NCI-H2029 (cell line): ENCODE results near the gene SH3RF1.

ENCODE experiments used
- DNase-seq: peaks from one replicate; lab custom pipeline; 2025; lab: John Stamatoyannopoulos, UW

SH3RF1 gene

DNA sequence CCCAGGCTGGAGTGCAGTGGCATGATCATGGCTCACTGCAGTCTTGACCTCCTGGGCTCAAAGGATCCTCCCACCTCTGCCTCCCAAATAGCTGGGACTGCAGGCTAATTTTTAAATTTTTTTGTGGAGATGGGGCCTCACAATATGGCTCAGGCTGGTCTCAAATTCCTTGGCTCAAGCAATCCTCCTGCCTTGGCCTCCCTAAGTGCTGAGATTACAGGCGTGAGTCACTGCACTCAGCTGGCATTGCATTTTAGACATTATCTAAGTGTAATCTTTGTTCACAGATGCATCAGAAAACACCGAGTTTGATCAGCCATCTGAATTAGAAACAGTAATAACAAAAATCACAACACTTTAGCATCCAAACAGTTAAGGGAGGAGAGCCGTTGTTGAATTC, 207.3 kb downstream of the SH3RF1 start:
- DNase-seq = no peak

DNA sequence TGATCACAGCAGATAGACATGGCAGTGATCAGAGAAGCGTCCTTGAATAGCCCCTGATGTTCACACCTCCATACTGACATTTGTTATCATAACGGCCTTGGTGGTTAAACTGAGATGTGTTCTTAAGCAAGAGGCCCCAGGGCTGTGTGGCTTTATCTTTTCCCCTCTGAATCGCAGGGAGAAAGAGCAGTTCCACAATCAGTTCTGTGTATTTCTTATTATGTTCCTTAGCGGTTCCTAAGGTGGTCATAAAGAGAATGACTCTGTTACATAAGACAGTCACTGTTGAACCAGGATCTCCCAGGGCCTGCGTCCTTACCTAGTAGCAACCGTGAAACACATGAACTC, 207.9 kb downstream of the SH3RF1 start:
- no peak for DNase-seq

DNA sequence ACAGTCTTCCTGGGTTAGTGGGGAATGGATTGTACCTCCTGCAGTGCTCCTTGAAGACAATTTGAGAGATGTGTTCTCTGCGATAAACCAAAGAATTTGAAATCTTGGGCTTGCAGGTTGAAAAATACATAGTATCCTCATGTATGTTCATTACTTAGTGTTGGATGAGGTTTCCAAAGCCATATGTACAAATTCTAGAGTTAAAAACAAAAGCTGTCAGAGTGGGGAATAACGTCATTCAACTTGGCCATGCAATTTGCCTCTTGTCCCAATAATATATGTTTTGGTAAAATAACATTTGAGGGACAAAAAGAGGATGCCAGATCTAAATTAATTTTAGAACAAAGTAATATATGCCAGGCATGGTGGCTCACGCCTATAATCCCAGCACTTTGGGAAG, 209.4 kb downstream of the SH3RF1 start:
- DNase-seq = no peak

DNA sequence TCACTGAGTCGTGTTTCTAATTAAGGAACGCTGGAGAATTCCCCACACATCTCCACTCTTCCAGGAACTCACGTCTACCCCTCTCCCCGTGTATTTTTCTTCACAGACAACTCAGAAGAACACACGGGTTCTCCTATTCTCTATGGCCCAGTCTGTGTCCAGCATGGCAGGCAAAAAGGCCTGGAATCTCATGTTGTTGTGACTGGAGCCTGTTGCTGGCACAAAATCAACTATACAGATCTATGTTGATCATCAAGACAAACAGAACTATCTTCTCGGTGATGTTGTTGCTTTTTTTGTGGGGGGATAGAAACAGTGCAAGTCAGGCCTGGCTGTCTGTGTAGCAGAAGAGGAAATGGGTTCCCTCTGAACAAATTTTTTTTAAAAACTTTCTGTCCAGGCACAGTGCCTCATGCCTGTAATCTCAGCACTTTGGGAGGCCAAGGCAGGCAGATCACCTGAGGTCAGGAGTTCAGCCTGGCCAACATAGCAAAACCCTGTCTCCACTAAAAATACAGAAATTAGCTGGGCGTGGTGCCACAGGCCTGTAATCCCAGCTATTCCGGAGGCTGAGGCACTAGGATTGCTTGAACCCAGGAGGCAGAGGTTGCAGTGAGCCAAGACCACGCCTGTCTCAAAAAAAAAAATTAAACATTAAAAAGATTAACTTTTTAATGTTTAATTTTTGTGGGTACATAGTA, 210.2 kb downstream of the SH3RF1 start:
- DNase-seq = no peak

DNA sequence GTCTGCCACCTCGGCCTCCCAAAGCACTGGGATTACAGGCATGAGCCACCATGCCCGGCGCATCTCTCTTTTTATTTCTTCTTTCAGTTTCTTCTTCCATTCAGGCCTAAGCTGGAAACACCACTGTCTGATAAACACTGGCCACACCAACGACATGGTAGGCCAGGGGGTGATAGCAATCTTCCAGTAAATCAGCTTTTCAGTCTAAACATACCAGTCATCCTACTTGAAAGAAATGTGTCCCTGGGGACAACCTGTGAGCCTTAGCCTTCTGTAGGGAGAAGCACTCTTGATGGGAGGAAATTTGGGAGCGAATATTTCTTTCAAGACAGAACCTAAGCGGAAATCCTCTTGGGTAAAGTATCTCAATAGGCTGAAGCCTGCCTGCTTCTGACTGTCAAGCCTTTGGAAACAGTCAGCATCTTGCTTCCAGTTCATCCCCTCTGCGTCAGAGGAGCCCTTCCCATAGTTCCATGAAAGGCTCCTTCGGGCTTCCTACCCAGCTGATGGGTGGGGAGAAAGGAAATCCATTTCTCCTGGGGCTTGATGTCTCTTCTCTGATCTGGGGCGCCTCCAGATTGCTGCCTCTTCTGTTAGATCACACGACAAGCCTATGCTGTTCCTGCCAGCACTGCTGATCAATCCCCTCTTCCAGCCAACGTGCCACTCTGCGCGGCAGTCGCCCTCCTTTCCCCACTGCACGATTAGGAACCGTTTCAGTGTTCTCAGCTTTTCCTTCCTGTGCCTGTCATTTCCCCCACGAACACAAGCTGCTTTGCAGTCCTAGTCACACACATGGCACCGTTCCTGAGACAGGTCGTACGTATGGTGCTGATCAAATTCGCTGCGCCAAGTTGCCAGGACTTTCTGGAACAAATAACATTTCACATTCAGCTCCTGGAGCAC, 211.2 kb downstream of the SH3RF1 start:
- no peak for DNase-seq

DNA sequence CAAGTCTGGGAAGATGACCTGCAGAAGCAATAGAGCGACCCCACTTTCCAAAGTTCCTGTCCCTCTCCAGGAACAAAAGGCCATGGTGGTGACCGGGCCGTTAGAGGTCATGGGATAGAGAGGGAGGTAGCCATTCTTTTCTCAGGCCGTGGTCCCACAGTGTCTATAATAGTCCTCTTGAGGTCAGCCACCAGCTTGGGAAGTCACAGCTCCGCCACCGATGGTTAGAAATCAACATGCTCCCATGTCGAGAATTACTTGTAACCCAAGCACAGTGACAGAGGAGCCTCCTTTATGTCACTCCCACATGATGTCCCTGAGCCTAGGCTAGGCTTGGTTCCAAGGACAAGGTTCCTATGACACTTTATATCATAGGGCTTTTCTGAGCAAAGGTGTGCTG, 212.4 kb downstream of the SH3RF1 start:
- DNase-seq = no peak

DNA sequence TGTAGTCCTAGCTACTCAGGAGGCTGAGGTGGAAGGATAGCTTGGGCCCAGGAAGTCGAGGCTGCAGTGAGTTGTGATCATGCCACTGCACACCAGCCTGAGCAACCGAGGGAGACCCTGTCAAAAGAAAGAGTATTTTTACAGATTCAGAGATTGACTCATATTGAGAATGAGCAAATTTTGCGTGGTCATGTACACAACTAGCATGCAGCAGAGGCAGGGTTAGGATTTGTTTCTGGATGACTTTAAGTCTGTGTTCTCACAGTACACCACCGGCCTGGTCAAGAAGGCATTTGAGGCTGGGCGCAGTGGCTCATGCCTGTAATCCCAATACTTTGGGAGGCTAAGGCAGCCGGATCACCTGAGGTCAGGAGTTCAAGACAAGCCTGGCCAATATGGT, 215.9 kb downstream of the SH3RF1 start:
- no peak for DNase-seq

DNA sequence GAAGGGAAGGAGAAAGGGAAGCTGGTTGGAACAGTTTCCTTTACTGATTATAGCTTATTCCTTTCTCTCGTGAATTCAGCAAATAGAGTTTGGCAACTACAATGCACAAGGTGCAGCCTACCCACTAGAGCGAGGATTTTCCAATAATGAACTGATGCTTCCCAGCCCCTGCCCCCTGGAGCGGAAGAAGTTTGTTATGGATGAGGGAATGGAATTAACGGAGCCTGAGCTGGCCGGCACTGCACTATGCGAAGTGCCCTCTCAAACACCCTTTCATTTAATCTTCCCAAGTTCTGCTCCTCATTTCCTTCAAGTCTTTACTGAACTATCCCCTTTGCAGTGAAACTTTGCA, 218.2 kb downstream of the SH3RF1 start:
- no peak for DNase-seq

DNA sequence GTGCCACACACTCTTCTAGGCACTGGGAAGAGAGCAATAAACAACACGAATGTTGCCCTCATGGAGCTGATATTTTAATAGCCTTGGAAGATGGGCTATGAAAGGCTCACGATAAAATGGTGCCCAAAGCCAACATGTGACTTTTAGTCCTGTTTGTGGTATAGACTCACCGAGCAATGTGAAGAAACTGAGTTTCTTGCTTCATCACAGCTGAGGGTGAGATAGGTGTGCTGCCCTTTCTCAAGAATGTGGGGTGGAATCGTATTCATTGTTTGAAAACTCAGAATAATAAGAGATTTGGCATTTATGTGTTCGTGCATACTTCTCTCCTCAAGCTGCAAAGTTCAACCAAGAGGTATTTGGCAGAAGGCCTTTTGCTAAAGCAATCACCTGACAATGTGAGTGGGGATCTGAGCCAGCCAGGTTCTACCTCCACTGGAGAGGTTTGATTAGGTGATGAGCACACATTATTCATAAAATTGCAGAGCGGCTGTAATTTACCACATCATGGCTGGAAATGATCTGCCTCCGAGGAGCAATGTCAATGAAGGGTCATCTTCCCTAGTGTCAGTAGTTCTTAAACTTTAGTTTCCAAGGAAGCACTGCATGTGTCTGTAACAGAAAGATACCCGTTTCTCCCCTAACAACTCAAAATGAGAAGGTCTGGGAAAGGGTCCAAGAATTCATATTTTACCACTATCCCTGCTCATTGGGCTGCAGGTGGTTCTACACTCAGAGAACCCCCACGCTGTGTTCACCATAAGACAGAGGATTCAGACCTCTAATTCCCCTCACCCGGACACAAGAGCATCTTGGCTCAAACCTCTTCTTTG, 218.8 kb downstream of the SH3RF1 start:
- DNase-seq = no peak

DNA sequence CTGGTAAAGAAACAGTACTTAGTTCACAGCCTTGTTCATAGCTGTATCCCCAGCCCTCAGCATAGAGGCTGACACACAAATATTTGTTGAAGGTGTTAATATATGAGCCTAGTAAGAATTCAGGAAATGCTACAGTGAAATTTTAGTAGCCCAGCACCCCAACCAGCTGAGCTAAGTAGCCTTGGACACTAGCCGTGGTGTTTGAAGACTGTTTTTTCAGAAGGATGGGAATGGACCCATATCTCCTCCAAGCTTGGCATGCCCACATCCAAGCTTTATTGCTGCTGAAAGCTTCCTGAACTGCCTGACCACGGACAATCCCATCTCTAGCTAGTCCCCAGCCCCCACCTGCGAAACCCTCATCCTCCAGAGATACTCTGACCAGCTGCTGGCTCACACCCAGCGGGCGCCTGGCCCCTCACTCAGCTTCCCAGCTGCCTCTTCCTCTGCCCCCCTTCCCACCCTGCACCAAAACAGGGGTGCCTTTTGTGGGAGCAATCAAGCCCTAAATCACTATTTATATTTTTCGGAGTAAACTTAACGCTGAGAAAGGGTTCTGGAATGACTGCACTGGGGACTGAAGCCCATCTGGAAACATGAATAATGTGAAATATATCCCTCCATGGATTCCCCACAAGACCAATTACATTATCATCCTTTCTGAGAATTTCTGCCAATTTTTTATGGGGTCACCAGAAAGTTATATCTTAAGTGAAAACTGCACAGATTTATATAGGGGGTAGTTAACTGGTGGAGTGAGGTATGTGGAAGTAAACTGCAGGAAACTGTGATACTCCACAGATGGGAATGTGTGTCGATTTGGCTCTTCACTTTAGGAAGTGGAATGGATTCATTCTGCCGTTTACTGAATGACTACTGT, 219.6 kb downstream of the SH3RF1 start:
- no peak for DNase-seq

DNA sequence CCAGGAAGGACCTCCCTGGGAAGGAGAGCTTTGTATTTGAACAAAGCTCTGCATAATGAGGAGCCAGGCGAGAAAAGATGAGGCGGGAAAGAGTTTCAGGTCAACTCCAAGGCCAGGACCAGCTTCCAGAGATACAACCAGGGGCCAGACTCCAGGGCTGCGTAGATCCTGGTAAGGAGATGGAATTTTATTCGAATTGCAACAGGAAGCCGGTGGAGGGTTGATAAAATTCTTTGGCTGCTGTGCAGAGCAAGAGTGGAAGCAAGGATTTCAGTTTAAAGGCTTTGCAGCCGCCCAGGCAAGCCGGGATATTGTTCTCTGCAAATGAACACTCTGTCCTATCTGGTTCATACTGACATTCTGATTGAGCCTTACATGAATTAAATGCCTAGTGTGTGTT, 220.5 kb downstream of the SH3RF1 start:
- no peak for DNase-seq

DNA sequence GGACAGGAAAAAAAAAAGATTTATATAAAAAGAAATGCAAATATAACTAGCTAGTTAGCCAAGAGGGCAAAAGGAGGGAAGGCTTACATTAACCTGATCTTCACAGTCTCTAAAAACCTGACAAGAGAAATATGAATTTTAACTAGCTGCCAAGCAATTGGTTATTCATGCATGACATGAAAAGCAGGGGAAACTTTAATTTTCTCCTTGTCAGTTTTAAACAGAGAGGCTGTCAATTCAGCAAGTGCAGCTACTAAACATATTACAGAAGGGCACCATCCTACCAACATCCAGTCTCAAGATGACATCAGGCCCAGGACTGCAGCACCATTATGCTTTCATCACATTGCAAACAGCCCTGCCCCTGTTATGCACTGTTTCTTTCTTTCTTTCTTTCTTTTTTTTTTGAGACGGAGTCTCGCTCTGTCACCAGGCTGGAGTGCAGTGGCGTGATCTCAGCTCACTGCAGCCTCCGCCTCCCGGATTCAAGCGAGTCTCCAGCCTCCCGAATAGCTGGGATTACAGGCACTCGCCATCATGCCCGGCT, 221.8 kb downstream of the SH3RF1 start:
- DNase-seq = no peak

DNA sequence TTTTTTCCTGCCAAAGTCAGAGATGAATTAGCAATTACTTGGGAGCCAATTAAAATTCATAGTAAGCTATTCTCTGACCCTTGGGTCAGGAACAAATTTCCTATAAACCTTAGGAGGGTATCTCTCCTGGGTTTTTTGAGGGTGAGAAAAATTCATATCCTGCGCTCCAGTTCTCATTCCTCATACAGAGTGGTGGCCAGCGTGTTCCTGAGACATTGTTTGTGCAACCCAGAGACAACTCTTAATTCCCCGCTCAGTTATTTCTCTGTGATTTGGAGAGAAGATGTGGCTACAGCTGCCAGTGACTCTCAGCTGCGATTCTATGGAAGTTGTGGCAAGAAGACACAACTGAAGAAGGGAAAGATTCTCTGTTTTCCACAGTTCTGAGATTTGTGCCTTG, 222.8 kb downstream of the SH3RF1 start:
- DNase-seq = no peak

DNA sequence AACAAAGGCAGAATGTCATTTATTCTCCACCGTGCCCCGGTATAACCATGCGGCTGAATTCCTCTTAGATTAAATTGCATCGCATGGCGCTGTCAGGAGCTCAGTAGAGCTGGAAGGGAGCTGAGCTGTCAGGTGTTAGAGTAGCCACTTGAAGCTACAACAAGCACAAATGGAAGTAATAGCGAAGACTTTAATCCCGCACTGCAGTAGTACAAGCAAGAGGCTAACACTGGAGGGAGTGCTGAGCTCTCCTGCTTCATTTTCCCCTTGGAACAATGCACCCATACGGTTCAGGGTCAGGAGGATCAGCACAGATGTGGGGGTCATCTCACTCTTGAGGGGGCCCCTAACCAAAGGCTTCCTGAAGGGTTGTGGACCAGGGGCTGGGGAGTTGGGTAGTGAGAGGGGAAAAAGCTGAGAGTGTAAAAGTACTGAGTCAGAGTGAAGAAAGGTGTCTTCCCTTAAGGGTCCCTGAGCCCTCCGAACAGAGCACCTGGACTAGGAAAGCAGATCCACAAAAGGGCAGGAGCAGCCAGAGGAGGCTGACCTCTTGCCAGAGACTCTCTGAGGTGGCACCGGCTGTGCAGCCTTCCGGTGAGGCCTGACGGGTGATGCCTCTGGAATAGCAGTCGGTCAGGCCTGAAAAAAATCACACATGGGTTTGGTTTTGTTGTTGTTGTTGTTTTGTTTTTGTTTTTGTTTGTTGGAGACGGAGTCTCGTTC, 224.7 kb downstream of the SH3RF1 start:
- no peak for DNase-seq

DNA sequence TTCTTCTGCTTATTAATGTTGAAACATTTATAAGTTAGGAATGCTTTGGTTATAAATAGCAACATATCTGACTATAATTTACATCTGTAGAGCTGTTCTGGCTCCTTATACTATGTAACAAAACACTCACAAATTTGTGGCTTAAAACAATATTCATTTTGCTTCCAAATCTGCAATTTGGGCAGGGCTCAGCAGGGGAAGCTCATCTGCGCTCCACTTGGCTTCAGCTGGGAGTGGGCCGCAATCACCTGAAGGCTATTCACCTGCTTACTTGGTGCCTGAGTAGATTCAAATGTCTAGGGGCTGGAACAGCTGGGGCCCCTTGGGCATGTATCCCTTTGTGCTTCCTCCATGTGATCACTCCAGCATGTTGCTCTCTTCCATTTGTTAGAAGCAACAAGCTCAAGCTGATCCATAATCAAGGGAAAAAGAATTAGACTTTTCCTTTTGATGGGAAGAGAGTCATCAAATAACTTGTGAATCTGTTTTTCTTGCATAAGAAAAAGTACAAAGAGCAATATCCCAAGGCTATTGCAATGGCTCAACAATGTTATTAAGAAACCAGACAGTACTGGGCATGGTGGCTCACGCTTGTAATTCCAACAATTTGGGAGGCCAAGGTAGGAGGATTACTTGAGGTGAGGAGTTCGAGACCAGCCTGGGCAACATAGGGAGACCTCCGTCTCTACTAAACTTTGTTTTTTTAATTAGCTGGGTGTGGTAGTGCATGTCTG, 225.9 kb downstream of the SH3RF1 start:
- DNase-seq = no peak
